ENCODE results near the gene RASA1.
"Not testable (repeated sequence)": the region's sequence is repeated elsewhere in the genome, so short reads cannot be mapped to it uniquely, and the experiment has no call there.

The RASA1 gene

GRCh38 chr5:87287266-87287665 lies 19.6 kb downstream of the RASA1 start:
- DNase-seq = not testable (repeated sequence)

GRCh38 chr5:87298692-87299362 lies 31.1 kb downstream of the RASA1 start:
- DNase-seq = no peak

GRCh38 chr5:87300176-87300575 lies 32.5 kb downstream of the RASA1 start:
- DNase-seq = no peak

- DNase-seq = peak; percentile 62
Observed at GRCh38 chr5:87300744-87301143, 33.1 kb downstream of the RASA1 start.

DNA sequence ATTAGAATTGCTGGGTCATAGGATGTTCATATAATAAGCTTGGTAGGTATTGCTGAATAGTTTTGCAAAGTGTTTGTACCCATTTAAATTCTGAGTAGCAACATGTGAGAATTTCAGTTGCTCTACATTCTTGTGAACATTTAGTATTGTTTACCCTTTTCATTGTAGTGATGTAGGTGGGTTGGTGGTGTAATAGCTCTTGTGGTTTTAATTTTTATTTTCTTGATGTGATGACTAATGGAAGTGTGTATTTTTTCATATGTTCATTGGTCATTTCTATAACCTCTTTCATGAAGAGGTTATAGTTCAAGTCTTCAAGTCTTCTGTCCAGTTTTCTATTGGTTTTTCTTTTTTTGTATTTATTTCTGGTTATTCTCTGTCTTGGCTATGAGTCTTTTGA lies 34.4 kb downstream of the RASA1 start:
- no peak for DNase-seq

- DNase-seq = no peak
Observed at GRCh38 chr5:87303324-87303723, 35.6 kb downstream of the RASA1 start.

GRCh38 chr5:87306090-87306489 lies 38.4 kb downstream of the RASA1 start:
- DNase-seq = not testable (repeated sequence)

GRCh38 chr5:87307796-87308423 lies 40.2 kb downstream of the RASA1 start:
- DNase-seq = no peak

DNA sequence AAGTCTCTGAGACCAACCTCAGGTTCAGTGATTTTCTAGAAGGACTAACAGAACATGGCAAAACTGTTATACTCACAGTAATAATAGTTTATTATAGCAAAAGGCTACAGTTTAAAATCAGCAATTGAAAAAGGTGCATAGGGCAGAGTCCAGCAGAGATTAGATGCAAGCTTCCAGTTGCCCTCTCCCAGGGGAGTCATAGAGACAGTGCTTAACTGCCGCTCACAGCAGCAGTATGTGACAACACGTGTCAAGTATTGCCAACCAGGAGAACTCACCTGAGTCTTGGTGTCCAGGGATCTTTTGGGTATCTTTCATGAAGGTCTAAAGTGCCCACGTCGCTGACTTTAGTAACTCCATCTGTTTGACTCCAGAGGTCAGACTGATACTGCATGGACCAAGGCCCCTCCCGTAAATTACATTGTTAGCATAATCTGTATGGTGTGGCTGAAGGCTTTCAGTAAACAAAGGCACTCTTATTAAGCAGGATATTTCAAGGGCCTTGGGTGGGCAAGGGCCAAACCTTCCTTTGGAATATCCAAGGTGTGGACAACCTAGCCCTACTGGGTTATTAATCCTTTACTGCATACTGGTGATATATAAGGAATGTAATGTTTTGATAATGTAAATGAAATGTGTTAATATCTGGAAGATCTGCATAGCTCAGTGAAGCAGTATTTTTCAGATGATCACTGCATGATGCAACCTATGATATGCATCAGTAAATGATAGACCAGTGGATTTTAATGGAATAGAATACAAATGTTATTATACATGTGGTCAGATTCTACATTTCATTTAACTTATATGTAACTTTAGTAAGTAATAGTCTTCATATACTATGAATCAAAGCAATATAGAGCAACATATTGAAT lies 44.0 kb downstream of the RASA1 start:
- no peak for DNase-seq

DNA sequence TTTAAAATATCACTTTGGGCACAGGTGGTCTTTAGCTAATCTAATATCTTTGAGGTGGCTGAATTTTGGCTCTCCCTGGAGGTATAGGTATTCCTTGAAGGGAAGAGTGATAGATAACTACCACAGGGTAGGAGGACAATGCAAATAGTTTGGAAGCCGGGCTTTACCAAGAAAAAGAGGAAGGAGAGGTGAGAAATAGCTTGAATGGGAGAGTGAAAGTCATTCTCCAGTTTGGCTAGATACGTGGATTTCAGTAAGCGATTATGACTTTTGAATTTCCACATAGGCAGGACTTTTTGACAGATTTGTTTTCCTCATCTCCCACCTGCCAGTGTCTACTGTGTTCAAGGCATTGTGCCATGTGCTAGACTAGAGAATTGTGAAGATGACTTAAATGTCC lies 45.5 kb downstream of the RASA1 start:
- DNase-seq = no peak

GRCh38 chr5:87319469-87319868 lies 51.8 kb downstream of the RASA1 start:
- DNase-seq = no peak

- DNase-seq = no peak
Observed at GRCh38 chr5:87321605-87322004, 53.9 kb downstream of the RASA1 start.

GRCh38 chr5:87322381-87322780 lies 54.7 kb downstream of the RASA1 start:
- no peak for DNase-seq

- no peak for DNase-seq
Observed at GRCh38 chr5:87327998-87328397, 60.3 kb downstream of the RASA1 start.

GRCh38 chr5:87329114-87329513 lies 61.4 kb downstream of the RASA1 start:
- no peak for DNase-seq

- no peak for DNase-seq
Observed at GRCh38 chr5:87339986-87340385, 72.3 kb downstream of the RASA1 start.

GRCh38 chr5:87340716-87341115 lies 73.0 kb downstream of the RASA1 start:
- DNase-seq = no peak

- no peak for DNase-seq
Observed at GRCh38 chr5:87347272-87347671, 79.6 kb downstream of the RASA1 start.

GRCh38 chr5:87347841-87348240 lies 80.2 kb downstream of the RASA1 start:
- no peak for DNase-seq

- no peak for DNase-seq
Observed at GRCh38 chr5:87354496-87354895, 86.8 kb downstream of the RASA1 start.

- DNase-seq = no peak
Observed at GRCh38 chr5:87359106-87359505, 91.4 kb downstream of the RASA1 start.

DNA sequence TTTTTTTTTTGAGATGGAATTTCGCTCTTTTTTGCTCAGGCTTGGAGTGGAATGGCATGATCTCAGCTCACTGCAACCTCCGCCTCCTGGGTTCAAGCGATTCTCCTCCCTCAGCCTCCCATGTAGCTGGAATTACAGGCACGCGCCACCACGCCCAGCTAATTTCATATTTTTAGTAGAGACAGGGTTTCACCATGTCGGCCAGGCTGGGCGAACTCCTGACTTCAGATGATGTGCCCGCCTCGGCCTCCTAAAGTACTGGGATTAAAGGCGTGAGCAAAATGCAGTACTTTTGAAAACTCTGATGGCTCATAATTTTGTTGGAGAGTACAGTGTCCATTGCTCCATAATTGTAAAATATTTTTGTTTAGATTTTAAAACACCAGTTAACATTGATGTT lies 92.4 kb downstream of the RASA1 start:
- DNase-seq = no peak

- no peak for DNase-seq
Observed at GRCh38 chr5:87361031-87361445, 93.4 kb downstream of the RASA1 start.

Data from stimulated activated CD4-positive, alpha-beta T cell treated with anti-CD3 and anti-CD28 coated beads, Interleukin-15, amount 100 ng/mL, for 24 hours (primary cell).